H1 (cell line): ENCODE measurements around the gene BICDL1. TPM values are rescaled to one million over a fixed set of nuclear protein-coding genes. Genes with fewer than 3 reads are reported as not detected.

Experiments used
- CTCF ChIA-PET: fragments of 300-600 bp; sonication (Branson Sonifier 250); formaldehyde crosslinking; loops from one replicate; lab custom pipeline; 2021; ENCODE audit not compliant: partially characterized antibody; lab: Charles Lee
- POLR2A ChIA-PET: fragments of 300-600 bp; sonication (Branson Sonifier 250); formaldehyde crosslinking; loops from one replicate; lab custom pipeline; 2021; ENCODE audit warnings: inconsistent platforms; ENCODE audit not compliant: partially characterized antibody; lab: Charles Lee
- DNase-seq, 2 experiments: peaks; one replicate each; pipeline versions ENCODE4 v3.0.0 to v3.0.0-alpha.2; 2010 to 2022; ENCODE audit warnings: low spot score in 2 of 2, low read depth in 1 of 2, mixed read lengths in 1 of 2
- FAIRE-seq: peaks from 2 replicates; lab custom pipeline; 2011; peaks lifted over from hg19 to GRCh38; lab: Jason Lieb, UNC
- H2AFZ ChIP-seq: 2 replicates; pipeline ENCODE4 v1.8.1; 2012; ENCODE audit warnings: low read length, inconsistent platforms
- H2AK5ac ChIP-seq: 2 replicates; pipeline ENCODE4 v1.6.1; 2013; ENCODE audit warnings: low read depth, low read length
- H2BK120ac ChIP-seq: replicated peaks from 2 replicates; pipeline ENCODE3; 2013; ENCODE audit warnings: low read depth, low read length, inconsistent platforms
- H2BK12ac ChIP-seq: 2 replicates; pipeline ENCODE4 v1.6.1; 2013; ENCODE audit warnings: low read depth, low read length
- H2BK15ac ChIP-seq: 2 replicates; pipeline ENCODE4 v1.6.1; 2013; ENCODE audit warnings: low read length
- H2BK20ac ChIP-seq: 2 replicates; pipeline ENCODE4 v1.6.1; 2013; ENCODE audit warnings: low read length
- H2BK5ac ChIP-seq: 2 replicates; pipeline ENCODE4 v1.6.1; 2013; ENCODE audit warnings: low read depth, low read length
- H3K14ac ChIP-seq: 2 replicates; pipeline ENCODE4 v1.6.1; 2013; ENCODE audit warnings: inconsistent platforms; ENCODE audit not compliant: insufficient read length
- H3K18ac ChIP-seq: 2 replicates; pipeline ENCODE4 v1.6.1; 2013; ENCODE audit warnings: low read length; ENCODE audit errors: extremely low read depth
- H3K23ac ChIP-seq: 2 replicates; pipeline ENCODE4 v1.6.1; 2013; ENCODE audit warnings: inconsistent platforms; ENCODE audit not compliant: insufficient read length
- H3K23me2 ChIP-seq: 2 replicates; pipeline ENCODE4 v1.6.1; 2013; ENCODE audit warnings: low read depth, low read length
- H3K27ac ChIP-seq: 2 replicates; pipeline ENCODE4 v1.6.1; 2011; ENCODE audit warnings: low read depth, low read length, inconsistent platforms
- H3K27me3 ChIP-seq, 4 experiments: replicated peaks in 1 of 4; 1 replicate in 1 of 4; 2 replicates in 3 of 4; pipeline versions ENCODE4 v1.6.1 to v1.8.1; 2011 to 2013; ENCODE audit warnings: low read length in 3 of 4, mild to moderate bottlenecking in 3 of 4, inconsistent platforms in 2 of 4, mixed read lengths in 2 of 4, moderate library complexity in 1 of 4; ENCODE audit not compliant: control insufficient read depth in 3 of 4, insufficient read depth in 3 of 4; ENCODE audit errors: extremely low read depth in 1 of 4
- H3K36me3 ChIP-seq, 4 experiments: 2 replicates each; pipeline versions ENCODE4 v1.6.1 to v1.8.1; 2011 to 2013; ENCODE audit warnings: mild to moderate bottlenecking in 4 of 4, low read length in 3 of 4, moderate library complexity in 2 of 4, control low read depth in 1 of 4, inconsistent platforms in 1 of 4; ENCODE audit not compliant: insufficient read depth in 4 of 4, control insufficient read depth in 2 of 4
- H3K4ac ChIP-seq: replicated peaks from 2 replicates; pipeline ENCODE3; 2013; ENCODE audit warnings: low read length, low read depth, mixed read lengths, inconsistent platforms; ENCODE audit not compliant: insufficient read length
- H3K4me1 ChIP-seq, 4 experiments: replicated peaks in 1 of 4; 1 replicate in 1 of 4; 2 replicates in 3 of 4; pipeline versions ENCODE4 v1.6.1 to v1.8.1; 2011 to 2013; ENCODE audit warnings: low read length in 3 of 4, inconsistent platforms in 2 of 4, mixed read lengths in 1 of 4; ENCODE audit not compliant: insufficient read depth in 4 of 4, control insufficient read depth in 3 of 4
- H3K4me2 ChIP-seq, 2 experiments: 2 replicates each; pipeline versions ENCODE4 v1.6.1 to v1.8.1; 2011 to 2013; ENCODE audit warnings: low read depth in 2 of 2, low read length in 2 of 2, control low read depth in 1 of 2, inconsistent platforms in 1 of 2, mild to moderate bottlenecking in 1 of 2; ENCODE audit not compliant: insufficient read depth in 1 of 2
- H3K4me3 ChIP-seq, 4 experiments: fragments of 200-600, 300-600 bp in 1 of 4; sonication (generic), shearing (Covaris generic), sonication (Bioruptor Twin) in 1 of 4; 2 replicates each; pipeline versions ENCODE4 v1.5.1 to v1.8.1; 2011 to 2016; ENCODE audit warnings: low read length in 4 of 4, low read depth in 3 of 4, control low read depth in 2 of 4, inconsistent platforms in 2 of 4, mild to moderate bottlenecking in 2 of 4, mixed read lengths in 1 of 4, moderate library complexity in 1 of 4; ENCODE audit not compliant: insufficient read depth in 2 of 4; ENCODE audit errors: extremely low read depth in 1 of 4
- H3K56ac ChIP-seq: replicated peaks from 2 replicates; pipeline ENCODE3; 2013; ENCODE audit warnings: low read depth, mild to moderate bottlenecking, mixed read lengths, low read length, inconsistent platforms; ENCODE audit not compliant: insufficient read length
- H3K79me1 ChIP-seq: 2 replicates; pipeline ENCODE4 v1.6.1; 2013; ENCODE audit warnings: low read depth, low read length, control low read depth
- H3K79me2 ChIP-seq, 2 experiments: 2 replicates each; pipeline versions ENCODE4 v1.6.1 to v1.8.1; 2012 to 2013; ENCODE audit warnings: low read length in 2 of 2, mild to moderate bottlenecking in 2 of 2, inconsistent platforms in 1 of 2; ENCODE audit not compliant: insufficient read depth in 2 of 2, control insufficient read depth in 1 of 2
- H3K9ac ChIP-seq, 4 experiments: replicated peaks in 1 of 4; 1 replicate in 1 of 4; 2 replicates in 3 of 4; pipeline versions ENCODE4 v1.6.1 to v1.8.1; 2011 to 2013; ENCODE audit warnings: low read depth in 3 of 4, low read length in 3 of 4, control low read depth in 2 of 4, mild to moderate bottlenecking in 2 of 4, moderate library complexity in 2 of 4, inconsistent platforms in 1 of 4; ENCODE audit errors: extremely low read depth in 1 of 4
- H3K9me3 ChIP-seq, 2 experiments: 2 replicates each; pipeline versions ENCODE4 v1.6.1 to v1.8.1; 2012 to 2013; ENCODE audit warnings: mild to moderate bottlenecking in 2 of 2, moderate library complexity in 2 of 2, control low read depth in 1 of 2, inconsistent platforms in 1 of 2, low read depth in 1 of 2, low read length in 1 of 2, mixed read lengths in 1 of 2; ENCODE audit not compliant: insufficient read depth in 2 of 2
- H4K20me1 ChIP-seq, 2 experiments: replicated peaks in 1 of 2; 2 replicates each; pipeline versions ENCODE3 to v1.8.1; 2011 to 2013; ENCODE audit warnings: inconsistent platforms in 2 of 2, low read length in 2 of 2, mild to moderate bottlenecking in 1 of 2; ENCODE audit not compliant: insufficient read depth in 2 of 2, control insufficient read depth in 1 of 2
- H4K5ac ChIP-seq: 2 replicates; pipeline ENCODE4 v1.6.1; 2013; ENCODE audit warnings: low read length, low read depth, mixed read lengths, inconsistent platforms; ENCODE audit not compliant: insufficient read length
- H4K8ac ChIP-seq: 2 replicates; pipeline ENCODE4 v1.8.0; 2013; ENCODE audit warnings: mild to moderate bottlenecking, moderate library complexity, low read length, inconsistent platforms; ENCODE audit not compliant: insufficient read depth; ENCODE audit errors: extremely low read depth
- H4K91ac ChIP-seq: replicated peaks from 2 replicates; pipeline ENCODE3; 2013; ENCODE audit warnings: low read length, mixed read lengths, inconsistent platforms; ENCODE audit not compliant: insufficient read length
- HDAC2 ChIP-seq, 2 experiments: fragments of 300-600 bp in 1 of 2; sonication (generic) in 1 of 2; IDR thresholded peaks; 2 replicates each; pipeline ENCODE4 v1.6.1; 2011 to 2012; ENCODE audit warnings: low read depth in 2 of 2, low read length in 2 of 2, mild to moderate bottlenecking in 2 of 2, moderate library complexity in 2 of 2, borderline replicate concordance in 1 of 2, inconsistent platforms in 1 of 2
- JUND ChIP-seq: IDR thresholded peaks from 2 replicates; pipeline ENCODE4 v1.6.1; 2011; ENCODE audit warnings: mild to moderate bottlenecking, improper control_type of control experiment, low read length
- KDM4A ChIP-seq: IDR thresholded peaks from one replicate; pipeline ENCODE4 v1.7.1; 2012; ENCODE audit warnings: low read depth, mild to moderate bottlenecking, moderate library complexity, low read length, inconsistent platforms; ENCODE audit not compliant: severe bottlenecking
- TCF12 ChIP-seq: IDR thresholded peaks from 2 replicates; pipeline ENCODE4 v1.6.1; 2011; ENCODE audit warnings: low read depth, mild to moderate bottlenecking, low read length
- WGBS, 2 experiments: shearing (Covaris generic) in 1 of 2; methylation state at CpG; one replicate each; pipeline versions ENCODE4 v1.1.6 to v1.1.7; 2013 to 2015; ENCODE audit warnings: low lambda C conversion rate in 2 of 2, mixed read lengths in 2 of 2, inconsistent platforms in 1 of 2, low coverage in 1 of 2, missing lambda C conversion rate in 1 of 2; ENCODE audit not compliant: insufficient replicate concordance in 2 of 2, insufficient coverage in 1 of 2, insufficient read length in 1 of 2; ENCODE audit errors: extremely low coverage in 1 of 2, missing lambda C conversion rate in 1 of 2; 5-methylcytosine and 5-hydroxymethylcytosine counted together
- long read RNA-seq, 2 experiments: library from RNA in 1 of 2; library from capped mRNA in 1 of 2; stranded (forward); transcript quantifications; one replicate each; pipeline ENCODE4 v2.0.0, GENCODE V29; 2021; ENCODE audit warnings: inconsistent platforms in 1 of 2
- polyA minus RNA-seq, 3 experiments: library from RNA; depleted of rRNA, polyadenylated mRNA; stranded (reverse); fragments of >200 nt; gene quantifications; 1 replicate in 2 of 3; 2 replicates in 1 of 3; pipeline ENCODE4 v1.2.3, GENCODE V29; 2011
- polyA plus RNA-seq, 7 experiments: library from polyadenylated mRNA; depleted of rRNA in 3 of 7; stranded (reverse) in 5 of 7; unstranded in 2 of 7; fragments of >200 nt in 5 of 7; fragments of 200-250 nt in 2 of 7; gene quantifications; 1 replicate in 5 of 7; 2 replicates in 1 of 7; 4 replicates in 1 of 7; pipeline versions ENCODE4 v1.2.1 to v1.2.3, GENCODE V29; 2011 to 2013; ENCODE audit warnings: missing spikeins in 2 of 7, mixed read lengths in 2 of 7
- total RNA-seq: library from RNA; stranded (reverse); fragmentation: NEBNext Ultra II Directional; extraction: Animal tissue kit (Norgen Biotek cat#: 25700); gene quantifications from 2 replicates; pipeline ENCODE4 v1.2.1, GENCODE V29; 2021

Gene BICDL1, protein sequence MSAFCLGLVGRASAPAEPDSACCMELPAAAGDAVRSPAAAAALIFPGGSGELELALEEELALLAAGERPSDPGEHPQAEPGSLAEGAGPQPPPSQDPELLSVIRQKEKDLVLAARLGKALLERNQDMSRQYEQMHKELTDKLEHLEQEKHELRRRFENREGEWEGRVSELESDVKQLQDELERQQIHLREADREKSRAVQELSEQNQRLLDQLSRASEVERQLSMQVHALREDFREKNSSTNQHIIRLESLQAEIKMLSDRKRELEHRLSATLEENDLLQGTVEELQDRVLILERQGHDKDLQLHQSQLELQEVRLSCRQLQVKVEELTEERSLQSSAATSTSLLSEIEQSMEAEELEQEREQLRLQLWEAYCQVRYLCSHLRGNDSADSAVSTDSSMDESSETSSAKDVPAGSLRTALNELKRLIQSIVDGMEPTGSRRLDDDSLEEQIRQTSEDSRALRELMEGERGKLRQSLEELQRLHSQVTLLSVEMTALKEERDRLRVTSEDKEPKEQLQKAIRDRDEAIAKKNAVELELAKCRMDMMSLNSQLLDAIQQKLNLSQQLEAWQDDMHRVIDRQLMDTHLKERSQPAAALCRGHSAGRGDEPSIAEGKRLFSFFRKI
- total RNA-seq, result 25.9 and 26.9 TPM in 2 replicates
- polyA plus RNA-seq (2011; rRNA removed), result 17.2 and 18.4 TPM in 2 replicates
- polyA plus RNA-seq (2011; cell fraction: cytosol; rRNA removed), result 23.6 TPM
- polyA plus RNA-seq (2011; cell fraction: nucleus; rRNA removed), result 104 TPM
- polyA plus RNA-seq (2012, experiment 1 of 2), result 20.1 to 29.4 TPM (median 24.4 TPM) in 4 replicates
- polyA plus RNA-seq (2012, experiment 2 of 2), result 10.7 TPM
- polyA plus RNA-seq (2013, experiment 1 of 2), result 20.7 TPM
- 18.4 TPM for polyA plus RNA-seq (2013, experiment 2 of 2)
- polyA minus RNA-seq (2011; rRNA and poly(A)+ RNA removed), result 7.9 and 11.2 TPM in 2 replicates
- polyA minus RNA-seq (2011; cell fraction: cytosol; rRNA and poly(A)+ RNA removed), result 11.3 TPM
- polyA minus RNA-seq (2011; cell fraction: nucleus; rRNA and poly(A)+ RNA removed), result 12.6 TPM
- long read RNA-seq, experiment 1, partial matches to known transcripts, result 3 of 10 reads
- long read RNA-seq, experiment 1, other reads (novel, unspliced or antisense), result 7 of 10 reads
- long read RNA-seq, experiment 2, partial matches to known transcripts, result 0 of 2 reads
- long read RNA-seq, experiment 2, other reads (novel, unspliced or antisense), result 2 of 2 reads

DNA sequence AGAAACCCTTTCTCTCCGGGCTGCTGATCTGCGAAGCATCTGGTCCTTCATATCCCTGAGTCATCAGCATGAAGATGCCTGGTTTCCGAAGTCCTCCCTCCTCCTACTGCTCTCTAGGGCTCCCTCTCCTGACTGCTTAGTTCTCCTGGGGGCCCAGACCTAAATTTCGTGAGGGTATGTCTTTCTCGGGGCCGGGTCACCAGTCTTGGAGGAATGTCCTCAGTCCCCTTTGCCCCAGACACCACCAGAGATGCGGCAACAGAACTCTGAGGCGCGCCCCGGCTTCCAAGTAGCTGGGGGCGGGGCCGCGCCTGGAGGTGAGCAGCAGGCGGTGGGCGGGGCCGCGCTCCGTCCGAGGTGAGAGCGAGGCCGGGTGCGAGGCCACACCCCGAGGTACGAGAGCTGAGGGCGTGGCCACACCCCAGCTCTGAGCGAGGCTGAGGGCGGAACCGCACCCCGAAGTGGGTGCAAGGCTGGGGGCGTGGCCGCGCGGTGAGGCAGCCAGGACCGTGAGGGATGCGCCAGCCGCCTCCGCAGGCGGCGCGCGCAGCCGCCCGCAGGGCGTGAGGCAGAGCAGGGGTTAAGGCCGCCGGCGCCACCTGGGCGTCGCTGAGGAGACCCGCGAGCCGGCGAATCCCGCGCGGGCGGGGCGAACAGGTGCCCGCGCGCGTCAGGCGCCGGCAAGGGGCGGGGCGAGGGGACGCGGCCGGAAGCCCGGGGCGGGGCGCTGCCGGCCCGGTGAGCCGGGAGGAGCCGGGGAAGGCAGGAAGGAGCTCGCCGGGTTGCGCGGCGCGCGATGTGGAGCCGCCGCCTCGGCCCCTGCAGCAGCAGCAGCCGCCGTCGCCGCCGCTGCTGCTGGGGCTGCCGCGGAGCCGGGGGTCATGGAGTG lies at the start of gene BICDL1:
Gene BICDL1, plus strand, starts transcription at position 765 of the 889 bp plus-strand sequence. CDS start 633 bp downstream, outside the sequence.
- H3K9ac ChIP-seq, result peak within 1 kb of the TSS in 1 of 4 experiments; percentile 76; a peak in 3 of 7 replicates
- H3K27me3 ChIP-seq, result no peaks in the 10 kb centered on the region; a peak in 2 of 7 replicates
- POLR2A ChIA-PET, result interaction anchor here (1.0 to 3.0 kb wide), 8 partner anchors 12 to 303 kb away, joined by 3 to 12 read pairs (median 5); partner anchors contain the start of genes RNU4-2 and RPLP0
- TF ChIP-seq HDAC2 (IDR thresholded peaks at IDR 0.05; ENCODE audit: borderline replicate concordance in 1 of 2, low read depth in 2 of 2, low read length in 2 of 2), result peak; percentile 74 to 79; a peak in 2 of 4 replicates
- peak; percentile 46; the same call in 1 of the 2 replicates for TF ChIP-seq TCF12
- peak; percentile 27 for TF ChIP-seq KDM4A
- no peak for TF ChIP-seq JUND

More for the DNA sequence above, at the start of gene BICDL1:
- Histone ChIP-seq H4K20me1 (peaks cover 0 to 8% of the 10 kb centered on the region in 2 experiments), H3K79me2 (no peaks in the 10 kb centered on the region), H4K8ac (no peak within 1 kb of the TSS; the same call in 1 of the 2 replicates), H3K27ac (no peak within 1 kb of the TSS), H3K56ac (no peak within 1 kb of the TSS), H2BK120ac (no peak within 1 kb of the TSS), H3K18ac (peak within 1 kb of the TSS; percentile 5; the same call in 1 of the 2 replicates), H3K4me3 (peak within 1 kb of the TSS; percentile 59 to 69 (median 62)), H2BK5ac (no peak within 1 kb of the TSS), H3K36me3 (no peaks in the 10 kb centered on the region; a peak in 1 of 8 replicates), H2BK15ac (no peak within 1 kb of the TSS), H3K14ac (no peak within 1 kb of the TSS), H2BK20ac (no peak within 1 kb of the TSS), H3K23me2 (peaks cover 8% of the 10 kb centered on the region), H3K4me1 (peaks cover 6 to 11% (median 9%) of the 10 kb centered on the region in 4 experiments), H3K79me1 (0 out of 2 replicates have a peak, but pooled peaks cover 3% of the 10 kb centered on the region), H3K9me3 (no peaks in the 10 kb centered on the region), H2BK12ac (0 out of 2 replicates have a peak within 1 kb of the TSS, but pooled peaks have one; percentile 20), H3K4ac (no peak within 1 kb of the TSS), H2AK5ac (no peak within 1 kb of the TSS), H4K91ac (no peak within 1 kb of the TSS), H3K23ac (no peak within 1 kb of the TSS), H4K5ac (peak within 1 kb of the TSS; percentile 28), H3K4me2 (peak within 1 kb of the TSS; percentile 89 to 93), H2AFZ (0 out of 2 replicates have a peak within 1 kb of the TSS, but pooled peaks have one; percentile 14)
- 2% methylated on average over 23 of the region's 94 CpGs; no CpG with 5 or more reads in 1 of the 2 experiments for WGBS, 2 experiments
- no peak for FAIRE-seq
- DNase-seq, result peak; percentile 93 to 96
- CTCF ChIA-PET, result interaction anchor here (0.8 to 2.4 kb wide), 5 partner anchors 21 to 123 kb away, joined by 3 to 12 read pairs (median 3); no protein-coding TSS in a partner anchor
